Fibroblast of lung (primary cell): ENCODE data around the gene PANX3.

Experiments
- EZH2 ChIP-seq: IDR thresholded peaks from 2 replicates; pipeline ENCODE4 v1.5.1; 2012; ENCODE audit warnings: low read length, control low read depth, mild to moderate bottlenecking; ENCODE audit errors: missing control alignments
- TF ChIP-seq, protein P1 (sequence below), 2 donors: IDR thresholded peaks in 1 of 2; conservative IDR thresholded peaks in 1 of 2; 1 replicate in 1 of 2; 2 replicates in 1 of 2; pipeline ENCODE4 v1.5.1; 2011 to 2012; ENCODE audit warnings: low read length in 2 of 2, control low read depth in 1 of 2, inconsistent platforms in 1 of 2, low read depth in 1 of 2, mild to moderate bottlenecking in 1 of 2

GRCh38 chr11:124610295-124610694 is 933 bp upstream of the PANX3 start:
- TF ChIP-seq, protein P1, sequence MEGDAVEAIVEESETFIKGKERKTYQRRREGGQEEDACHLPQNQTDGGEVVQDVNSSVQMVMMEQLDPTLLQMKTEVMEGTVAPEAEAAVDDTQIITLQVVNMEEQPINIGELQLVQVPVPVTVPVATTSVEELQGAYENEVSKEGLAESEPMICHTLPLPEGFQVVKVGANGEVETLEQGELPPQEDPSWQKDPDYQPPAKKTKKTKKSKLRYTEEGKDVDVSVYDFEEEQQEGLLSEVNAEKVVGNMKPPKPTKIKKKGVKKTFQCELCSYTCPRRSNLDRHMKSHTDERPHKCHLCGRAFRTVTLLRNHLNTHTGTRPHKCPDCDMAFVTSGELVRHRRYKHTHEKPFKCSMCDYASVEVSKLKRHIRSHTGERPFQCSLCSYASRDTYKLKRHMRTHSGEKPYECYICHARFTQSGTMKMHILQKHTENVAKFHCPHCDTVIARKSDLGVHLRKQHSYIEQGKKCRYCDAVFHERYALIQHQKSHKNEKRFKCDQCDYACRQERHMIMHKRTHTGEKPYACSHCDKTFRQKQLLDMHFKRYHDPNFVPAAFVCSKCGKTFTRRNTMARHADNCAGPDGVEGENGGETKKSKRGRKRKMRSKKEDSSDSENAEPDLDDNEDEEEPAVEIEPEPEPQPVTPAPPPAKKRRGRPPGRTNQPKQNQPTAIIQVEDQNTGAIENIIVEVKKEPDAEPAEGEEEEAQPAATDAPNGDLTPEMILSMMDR (conservative IDR thresholded peaks at IDR 0.05 in 1 of 2, IDR thresholded peaks at IDR 0.05 in 1 of 2; ENCODE audit: low read depth in 1 of 2, low read length in 2 of 2) = no peak
- TF ChIP-seq EZH2 = no peak
